Measurements from ENCODE around the gene ACAP2.
"Not testable (repeated sequence)": the region's sequence is repeated elsewhere in the genome, so short reads cannot be mapped to it uniquely, and the experiment has no call there.

Gene ACAP2

GRCh38 chr3:195401943-195402342 lies 40.9 kb downstream of the ACAP2 start:
- no peak overlapping the region for H3K4me3 ChIP-seq (ENCODE audit: low read depth, low read length)
- TF ChIP-seq CTCF (IDR thresholded peaks at IDR 0.05; ENCODE audit: low read depth, low read length) = no peak

- H3K4me3 ChIP-seq (ENCODE audit: low read depth, low read length) = not testable (repeated sequence)
Measured at GRCh38 chr3:195398460-195398859, 44.4 kb downstream of the ACAP2 start.

- no peak for TF ChIP-seq CTCF (IDR thresholded peaks at IDR 0.05; ENCODE audit: low read depth, low read length)
Measured at GRCh38 chr3:195397524-195397923, 45.3 kb downstream of the ACAP2 start.

GRCh38 chr3:195395208-195395816 lies 47.5 kb downstream of the ACAP2 start:
- no peak overlapping the region for H3K4me3 ChIP-seq (ENCODE audit: low read depth, low read length)
- no peak for TF ChIP-seq CTCF (IDR thresholded peaks at IDR 0.05; ENCODE audit: low read depth, low read length)

More at GRCh38 chr3:195397524-195397923, 45.3 kb downstream of the ACAP2 start:
- H3K4me3 ChIP-seq (ENCODE audit: low read depth, low read length) = no peak overlapping the region

- no peak for TF ChIP-seq CTCF (IDR thresholded peaks at IDR 0.05; ENCODE audit: low read depth, low read length)
- H3K4me3 ChIP-seq (ENCODE audit: low read depth, low read length) = no peak overlapping the region
Measured at GRCh38 chr3:195394700-195395099, 48.1 kb downstream of the ACAP2 start.

- no peak overlapping the region for H3K4me3 ChIP-seq (ENCODE audit: low read depth, low read length)
Measured at GRCh38 chr3:195394024-195394423, 48.8 kb downstream of the ACAP2 start.

GRCh38 chr3:195388380-195388779 lies 54.4 kb downstream of the ACAP2 start:
- TF ChIP-seq CTCF (IDR thresholded peaks at IDR 0.05; ENCODE audit: low read depth, low read length) = no peak
- H3K4me3 ChIP-seq (ENCODE audit: low read depth, low read length) = no peak overlapping the region

More at GRCh38 chr3:195394024-195394423, 48.8 kb downstream of the ACAP2 start:
- no peak for TF ChIP-seq CTCF (IDR thresholded peaks at IDR 0.05; ENCODE audit: low read depth, low read length)

GRCh38 chr3:195386739-195387138 lies 56.1 kb downstream of the ACAP2 start:
- H3K4me3 ChIP-seq (ENCODE audit: low read depth, low read length) = no peak overlapping the region
- TF ChIP-seq CTCF (IDR thresholded peaks at IDR 0.05; ENCODE audit: low read depth, low read length) = no peak

Data from WI38 (cell line).